NT2/D1 (cell line): ENCODE results near the gene LIN28B.

Experiments
- SUZ12 ChIP-seq: IDR thresholded peaks from 2 replicates; pipeline ENCODE4 v1.6.1; 2011; ENCODE audit not compliant: insufficient read length, insufficient read depth; ENCODE audit errors: extremely low read depth
- YY1 ChIP-seq: IDR thresholded peaks from 2 replicates; pipeline ENCODE4 v1.6.1; 2011; ENCODE audit not compliant: insufficient read length, insufficient read depth
- ZNF274 ChIP-seq: IDR thresholded peaks from 2 replicates; pipeline ENCODE4 v1.6.1; 2011; ENCODE audit warnings: mild to moderate bottlenecking, low read depth, low read length

DNA sequence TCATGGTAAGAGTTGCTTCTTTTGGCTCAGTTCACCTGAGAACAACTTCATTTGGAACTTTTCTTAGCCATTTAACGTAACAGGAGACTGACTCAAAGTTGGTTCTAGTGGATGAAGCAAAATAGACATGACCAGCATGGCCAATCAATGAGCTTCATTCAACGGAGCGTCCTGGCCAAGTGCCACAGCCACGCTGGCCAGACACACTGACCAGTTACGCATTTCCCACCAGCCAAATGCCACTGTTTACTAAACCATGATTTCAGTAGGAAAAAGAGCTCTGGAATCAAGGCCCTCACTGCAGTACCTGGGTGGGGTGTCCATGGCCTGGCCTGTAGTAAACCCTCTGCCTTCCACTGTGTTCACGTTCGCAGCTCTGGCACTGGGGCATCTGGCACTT lies 142.5 kb downstream of the LIN28B start:
- no peak for TF ChIP-seq ZNF274
- TF ChIP-seq YY1: no peak
- no peak for TF ChIP-seq SUZ12
